Measurements from ENCODE around the gene HTT. TPM values are rescaled to one million over a fixed set of nuclear protein-coding genes. Genes with fewer than 3 reads are reported as not detected.

The HTT gene
- total RNA-seq, 1 donor from 2014 or later, result 65.2 TPM

DNA sequence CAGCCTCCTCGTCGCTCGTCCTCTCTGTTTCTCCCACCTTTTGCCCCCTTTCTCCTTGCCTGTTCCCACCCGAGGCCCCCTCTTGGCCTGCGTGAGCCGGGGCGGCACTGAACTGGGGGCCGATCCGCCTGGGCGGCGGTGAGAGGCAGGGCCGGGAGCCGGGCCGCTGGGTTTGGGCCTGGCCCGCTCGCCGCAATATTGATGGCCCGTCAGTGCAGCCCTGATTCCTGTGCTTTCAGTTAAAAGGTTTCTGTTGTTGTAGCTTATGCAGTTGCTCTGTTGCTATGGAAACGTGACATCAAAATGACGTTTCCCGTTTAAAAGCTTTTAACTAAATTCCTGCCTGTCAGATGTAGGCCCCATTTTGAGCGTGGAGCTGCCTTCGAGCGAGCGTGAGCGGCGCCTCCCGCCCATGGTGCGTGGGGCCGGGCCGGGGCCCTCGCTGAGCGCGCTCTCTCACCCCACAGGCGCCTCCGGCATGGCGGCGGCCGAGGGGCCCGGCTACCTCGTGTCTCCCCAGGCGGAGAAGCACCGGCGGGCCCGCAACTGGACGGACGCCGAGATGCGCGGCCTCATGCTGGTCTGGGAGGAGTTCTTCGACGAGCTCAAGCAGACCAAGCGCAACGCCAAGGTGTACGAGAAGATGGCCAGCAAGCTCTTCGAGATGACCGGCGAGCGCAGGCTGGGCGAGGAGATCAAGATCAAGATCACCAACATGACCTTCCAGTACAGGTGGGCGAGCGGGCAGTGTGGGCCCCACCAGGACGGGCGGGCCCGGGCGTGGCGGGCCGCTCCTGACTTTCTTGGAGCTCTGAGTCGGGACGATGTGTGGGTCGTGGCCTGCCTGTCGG lies 174.6 kb downstream of the HTT start, which contains the start of gene MSANTD1:
MSANTD1 (plus strand) TSS at position 349 of the 851 bp plus-strand sequence; CDS start at position 413, 64 bp downstream.
- no peak within 1 kb of the TSS for H3K9ac ChIP-seq (ENCODE audit: low read length)
- Mint-ChIP-seq H3K4me1 (ENCODE audit: low read depth, unreplicated experiment) (no peaks in the 10 kb centered on the region), H3K9me3 (ENCODE audit: unreplicated experiment) (no peaks in the 10 kb centered on the region), H3K4me3 (ENCODE audit: unreplicated experiment) (no peak within 1 kb of the TSS), H3K27me3 (ENCODE audit: low read depth, unreplicated experiment) (no peaks in the 10 kb centered on the region), H3K27ac (ENCODE audit: unreplicated experiment) (no peak within 1 kb of the TSS), H3K36me3 (ENCODE audit: low read depth, unreplicated experiment) (peaks cover 2% of the 10 kb centered on the region)
- no peaks in the 10 kb centered on the region for H3K9me3 ChIP-seq (ENCODE audit: insufficient read depth, low read depth, low read length)
- H2AFZ ChIP-seq (ENCODE audit: low read depth, low read length), result no peak within 1 kb of the TSS
- no peaks in the 10 kb centered on the region for H3K27me3 ChIP-seq (ENCODE audit: insufficient read depth, low read length)
- no peak for FAIRE-seq
- H3K27ac ChIP-seq (ENCODE audit: low read depth, low read length), result no peak within 1 kb of the TSS
- no peaks in the 10 kb centered on the region for H4K20me1 ChIP-seq (ENCODE audit: insufficient read depth, low read length)
- TF ChIP-seq, protein P1, sequence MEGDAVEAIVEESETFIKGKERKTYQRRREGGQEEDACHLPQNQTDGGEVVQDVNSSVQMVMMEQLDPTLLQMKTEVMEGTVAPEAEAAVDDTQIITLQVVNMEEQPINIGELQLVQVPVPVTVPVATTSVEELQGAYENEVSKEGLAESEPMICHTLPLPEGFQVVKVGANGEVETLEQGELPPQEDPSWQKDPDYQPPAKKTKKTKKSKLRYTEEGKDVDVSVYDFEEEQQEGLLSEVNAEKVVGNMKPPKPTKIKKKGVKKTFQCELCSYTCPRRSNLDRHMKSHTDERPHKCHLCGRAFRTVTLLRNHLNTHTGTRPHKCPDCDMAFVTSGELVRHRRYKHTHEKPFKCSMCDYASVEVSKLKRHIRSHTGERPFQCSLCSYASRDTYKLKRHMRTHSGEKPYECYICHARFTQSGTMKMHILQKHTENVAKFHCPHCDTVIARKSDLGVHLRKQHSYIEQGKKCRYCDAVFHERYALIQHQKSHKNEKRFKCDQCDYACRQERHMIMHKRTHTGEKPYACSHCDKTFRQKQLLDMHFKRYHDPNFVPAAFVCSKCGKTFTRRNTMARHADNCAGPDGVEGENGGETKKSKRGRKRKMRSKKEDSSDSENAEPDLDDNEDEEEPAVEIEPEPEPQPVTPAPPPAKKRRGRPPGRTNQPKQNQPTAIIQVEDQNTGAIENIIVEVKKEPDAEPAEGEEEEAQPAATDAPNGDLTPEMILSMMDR (IDR thresholded peaks at IDR 0.05; ENCODE audit: insufficient read depth, low read depth, low read length), result no peak
- no peak for TF ChIP-seq EZH2 (IDR thresholded peaks at IDR 0.05; ENCODE audit: insufficient read depth, low read length)
- no peak within 1 kb of the TSS for H3K4me3 ChIP-seq (ENCODE audit: insufficient read depth, low read depth, low read length)
- no peak within 1 kb of the TSS for H3K4me2 ChIP-seq (ENCODE audit: low read length)
- no peak for DNase-seq (ENCODE audit: low read depth)
- no peaks in the 10 kb centered on the region for H3K36me3 ChIP-seq (ENCODE audit: insufficient read depth, low read length)
- H3K79me2 ChIP-seq (ENCODE audit: insufficient read depth, low read length), result no peaks in the 10 kb centered on the region
- no peaks in the 10 kb centered on the region for H3K4me1 ChIP-seq (ENCODE audit: insufficient read depth, low read length)

DNA sequence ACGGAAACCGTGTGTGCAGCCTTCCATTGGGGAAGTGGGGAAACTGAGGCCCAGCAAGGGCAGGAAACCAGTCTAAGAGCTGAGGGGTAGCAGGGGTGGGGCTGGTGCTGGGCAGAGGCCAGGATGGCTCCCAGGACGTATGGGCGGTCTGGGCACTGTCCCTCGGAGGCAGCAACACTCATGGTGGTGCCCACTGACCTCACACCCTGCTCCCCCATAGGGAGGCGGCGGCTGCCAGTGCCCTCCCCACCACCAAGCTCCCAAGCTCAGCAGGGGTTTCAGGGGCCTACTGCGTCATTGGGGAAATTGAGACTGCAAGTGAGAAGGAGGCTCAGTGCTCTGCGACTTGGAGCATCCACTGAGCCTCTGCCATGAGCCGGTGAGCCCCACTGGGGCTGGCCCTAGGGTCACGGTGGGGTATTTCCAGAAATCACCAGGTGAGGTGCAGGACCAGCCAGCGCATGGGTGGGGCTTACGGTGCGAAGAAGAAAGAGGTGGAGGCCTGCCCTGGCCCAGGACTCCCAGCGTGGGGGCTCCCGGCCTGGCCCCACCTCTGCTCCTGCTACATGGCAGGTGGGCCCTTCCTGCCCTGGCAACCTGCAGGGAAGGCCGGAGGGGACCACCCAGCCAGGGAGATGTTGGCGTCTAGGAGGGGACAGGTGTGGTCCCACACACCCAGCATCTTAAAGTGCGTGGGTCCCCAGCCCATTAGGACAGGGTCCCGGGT lies 175.4 kb downstream of the HTT start:
- H3K4me2 ChIP-seq (ENCODE audit: low read length), result no peak overlapping the region
- H3K9me3 ChIP-seq (ENCODE audit: insufficient read depth, low read depth, low read length), result no peaks in the 10 kb centered on the region
- Mint-ChIP-seq H3K4me3 (ENCODE audit: unreplicated experiment) (no peak overlapping the region), H3K27ac (ENCODE audit: unreplicated experiment) (no peak overlapping the region), H3K27me3 (ENCODE audit: low read depth, unreplicated experiment) (no peaks in the 10 kb centered on the region), H3K9me3 (ENCODE audit: unreplicated experiment) (no peaks in the 10 kb centered on the region), H3K36me3 (ENCODE audit: low read depth, unreplicated experiment) (peaks cover 2% of the 10 kb centered on the region), H3K4me1 (ENCODE audit: low read depth, unreplicated experiment) (no peaks in the 10 kb centered on the region)
- H4K20me1 ChIP-seq (ENCODE audit: insufficient read depth, low read length), result no peaks in the 10 kb centered on the region
- H3K4me1 ChIP-seq (ENCODE audit: insufficient read depth, low read length), result no peaks in the 10 kb centered on the region
- no peaks in the 10 kb centered on the region for H3K36me3 ChIP-seq (ENCODE audit: insufficient read depth, low read length)
- no peaks in the 10 kb centered on the region for H3K79me2 ChIP-seq (ENCODE audit: insufficient read depth, low read length)
- H2AFZ ChIP-seq (ENCODE audit: low read depth, low read length), result no peak overlapping the region
- no peak overlapping the region for H3K9ac ChIP-seq (ENCODE audit: low read length)
- DNase-seq (ENCODE audit: low read depth) (no peak), FAIRE-seq (no peak)
- TF ChIP-seq EZH2 (IDR thresholded peaks at IDR 0.05; ENCODE audit: insufficient read depth, low read length), result no peak
- TF ChIP-seq, protein P1 (IDR thresholded peaks at IDR 0.05; ENCODE audit: insufficient read depth, low read depth, low read length), result no peak
- no peak overlapping the region for H3K27ac ChIP-seq (ENCODE audit: low read depth, low read length)
- H3K4me3 ChIP-seq (ENCODE audit: insufficient read depth, low read depth, low read length), result no peak overlapping the region
- H3K27me3 ChIP-seq (ENCODE audit: insufficient read depth, low read length), result no peaks in the 10 kb centered on the region

All from astrocyte (in vitro differentiated cells and primary cell).